ENCODE results near the gene ZNF726. TPM values are rescaled to one million over a fixed set of nuclear protein-coding genes. Genes with fewer than 3 reads are reported as not detected.
A peak's percentile ranks its signal among the peaks of the same experiment; 100 is the strongest.
"Not testable (repeated sequence)": the region's sequence is repeated elsewhere in the genome, so short reads cannot be mapped to it uniquely, and the experiment has no call there.

The ZNF726 gene
- total RNA-seq: 10.7 and 12.6 TPM in 2 replicates

DNA sequence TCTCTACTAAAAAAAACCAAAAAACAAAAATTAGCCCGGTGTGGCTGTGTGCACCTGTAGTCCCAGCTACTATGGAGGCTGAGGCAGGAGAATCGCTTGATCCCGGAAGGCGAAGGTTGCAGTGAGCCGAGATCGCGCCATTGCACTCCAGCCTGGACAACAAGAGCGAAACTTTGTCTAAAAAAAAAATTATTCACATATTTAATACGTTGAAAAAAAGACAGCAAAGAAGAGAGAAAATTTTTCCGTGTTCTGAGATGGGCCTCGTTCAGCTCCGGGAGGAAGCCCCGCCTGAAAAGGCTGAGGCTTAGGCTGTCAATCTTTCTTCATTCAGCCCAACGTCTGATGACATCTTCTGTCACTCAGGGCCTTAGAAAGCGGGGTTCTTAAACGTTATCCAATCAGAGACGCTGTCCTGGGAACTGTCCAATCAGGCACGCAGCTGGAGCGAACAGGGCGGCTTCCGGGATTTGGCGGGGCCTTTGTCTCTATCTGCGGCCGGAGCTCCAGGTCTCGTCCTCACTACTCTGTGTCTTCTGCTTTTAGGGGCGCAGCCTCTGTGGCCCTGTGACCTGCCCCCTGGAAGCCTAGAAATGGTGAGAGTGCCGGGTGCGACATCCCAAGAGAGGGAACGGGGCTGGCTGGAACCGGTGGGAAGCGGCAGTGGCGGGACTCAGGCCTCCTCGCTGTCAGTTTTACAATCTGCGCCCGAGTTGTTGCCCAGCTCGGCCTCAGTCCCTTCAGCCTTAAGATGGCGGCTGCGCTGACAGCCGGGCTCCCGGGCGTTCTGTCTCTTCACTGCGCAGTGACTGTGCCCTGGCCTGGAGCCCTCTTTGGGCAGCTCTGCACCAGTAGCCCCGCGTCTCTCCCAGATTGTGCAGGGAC is at the start of gene ZNF726:
TSS of gene ZNF726 (plus strand) at position 485 of the 885 bp plus-strand sequence. CDS start at position 594, 109 bp downstream.
- H3K36me3 Mint-ChIP-seq (ENCODE audit: low read depth): peaks cover 34% of the 10 kb centered on the region
- H3K27me3 Mint-ChIP-seq (ENCODE audit: insufficient read depth): no peaks in the 10 kb centered on the region
- H3K27ac Mint-ChIP-seq: peak within 1 kb of the TSS; percentile 95
- peak within 1 kb of the TSS; percentile 95 for H3K4me3 Mint-ChIP-seq
- no peaks in the 10 kb centered on the region for H3K4me1 Mint-ChIP-seq (ENCODE audit: low read depth)
- DNase-seq (ENCODE audit: low spot score): peak; percentile 82
- H3K9me3 Mint-ChIP-seq: peaks cover 33% of the 10 kb centered on the region
- intact Hi-C loops (cut with micrococcal nuclease): loop anchor here (1.0 to 2.0 kb wide), 6 partner anchors 119 to 640 kb away; partner anchors contain the start of genes ZNF254, ZNF675, ZNF681 and ZNF91

DNA sequence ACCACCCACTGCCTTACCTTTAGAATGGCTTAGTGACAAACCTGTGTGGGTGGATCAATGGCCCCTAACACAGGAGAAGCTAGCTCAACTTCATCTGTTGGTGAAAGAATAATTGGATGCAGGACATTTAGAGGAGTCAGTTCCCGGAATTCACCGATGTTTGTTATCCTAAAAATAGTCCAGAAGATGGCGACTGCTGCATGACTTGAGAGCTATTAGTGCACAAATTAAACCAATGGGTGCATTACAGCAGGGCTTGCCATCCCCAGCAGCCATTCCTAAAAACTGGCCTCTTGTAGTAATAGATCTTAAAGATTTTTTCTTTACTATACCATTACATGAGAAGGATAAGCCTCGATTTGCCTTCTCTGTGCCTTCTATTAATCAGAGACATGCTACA is 46.8 kb upstream of the ZNF726 start:
- no peak overlapping the region for H3K27ac Mint-ChIP-seq
- no peaks in the 10 kb centered on the region for H3K4me1 Mint-ChIP-seq (ENCODE audit: low read depth)
- H3K9me3 Mint-ChIP-seq: peaks cover 55% of the 10 kb centered on the region
- H3K27me3 Mint-ChIP-seq (ENCODE audit: insufficient read depth): no peaks in the 10 kb centered on the region
- peaks cover 2% of the 10 kb centered on the region for H3K36me3 Mint-ChIP-seq (ENCODE audit: low read depth)
- no peak for DNase-seq (ENCODE audit: low spot score)
- H3K4me3 Mint-ChIP-seq: no peak overlapping the region
- intact Hi-C loops (cut with micrococcal nuclease): no loop called here

DNA sequence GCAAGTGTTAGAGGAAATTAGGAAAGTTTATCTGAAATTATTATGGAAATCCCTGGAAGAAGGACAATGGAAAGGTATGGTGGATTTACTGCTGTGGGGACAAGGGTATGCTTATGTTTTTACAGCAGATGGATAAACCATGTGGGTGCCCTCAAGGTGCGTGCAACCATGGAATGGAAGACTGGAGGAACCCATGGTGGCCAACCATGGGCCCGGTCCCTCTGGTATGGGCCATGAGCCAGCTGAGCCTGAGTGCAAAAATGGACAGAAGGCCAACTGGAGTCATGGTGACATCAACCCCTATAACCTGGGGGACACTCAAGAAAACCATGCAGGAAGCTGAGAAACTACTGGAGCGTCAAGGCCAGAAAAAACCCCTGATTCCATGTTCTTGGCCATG is 46.1 kb upstream of the ZNF726 start:
- Mint-ChIP-seq H3K4me3 (no peak overlapping the region), H3K9me3 (peaks cover 53% of the 10 kb centered on the region), H3K27ac (no peak overlapping the region), H3K4me1 (ENCODE audit: low read depth) (no peaks in the 10 kb centered on the region), H3K27me3 (ENCODE audit: insufficient read depth) (no peaks in the 10 kb centered on the region), H3K36me3 (ENCODE audit: low read depth) (peaks cover 2% of the 10 kb centered on the region)
- intact Hi-C loops (cut with micrococcal nuclease): no loop called here
- DNase-seq (ENCODE audit: low spot score): no peak

DNA sequence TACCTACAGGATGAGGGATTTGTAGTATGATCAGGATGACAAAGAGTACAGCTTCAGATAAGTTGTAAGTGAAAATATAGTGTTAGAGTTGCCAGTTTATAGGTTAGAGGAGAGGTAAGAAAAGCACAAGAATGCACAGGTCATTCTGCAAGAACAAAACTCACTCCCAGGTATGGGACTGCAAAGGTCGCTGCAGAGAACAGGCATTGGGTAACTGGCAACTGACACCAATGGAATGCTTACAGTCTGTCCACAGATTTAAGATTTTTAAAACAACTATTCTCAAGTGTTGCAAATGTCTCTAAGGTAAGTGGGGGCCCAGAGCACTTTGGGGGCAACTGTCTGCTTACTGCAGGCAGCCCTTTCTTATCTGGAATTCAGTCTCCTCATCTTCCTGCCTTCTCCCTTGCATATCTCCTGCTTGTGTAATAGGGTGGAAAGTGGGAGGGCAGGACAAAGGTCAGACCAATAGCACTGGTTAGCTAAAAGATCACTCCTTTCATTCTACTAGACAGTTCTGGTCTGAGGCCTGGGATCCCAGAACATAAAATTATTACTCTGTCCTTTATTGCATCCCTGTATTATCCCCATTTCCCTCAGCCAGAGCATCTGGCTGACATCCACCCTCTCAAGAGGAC is 42.3 kb upstream of the ZNF726 start:
- intact Hi-C loops (cut with micrococcal nuclease): no loop called here
- no peaks in the 10 kb centered on the region for H3K27me3 Mint-ChIP-seq (ENCODE audit: insufficient read depth)
- no peak for DNase-seq (ENCODE audit: low spot score)
- no peaks in the 10 kb centered on the region for H3K4me1 Mint-ChIP-seq (ENCODE audit: low read depth)
- H3K4me3 Mint-ChIP-seq: no peak overlapping the region
- H3K27ac Mint-ChIP-seq: no peak overlapping the region
- H3K9me3 Mint-ChIP-seq: peaks cover 48% of the 10 kb centered on the region
- H3K36me3 Mint-ChIP-seq (ENCODE audit: low read depth): no peaks in the 10 kb centered on the region

DNA sequence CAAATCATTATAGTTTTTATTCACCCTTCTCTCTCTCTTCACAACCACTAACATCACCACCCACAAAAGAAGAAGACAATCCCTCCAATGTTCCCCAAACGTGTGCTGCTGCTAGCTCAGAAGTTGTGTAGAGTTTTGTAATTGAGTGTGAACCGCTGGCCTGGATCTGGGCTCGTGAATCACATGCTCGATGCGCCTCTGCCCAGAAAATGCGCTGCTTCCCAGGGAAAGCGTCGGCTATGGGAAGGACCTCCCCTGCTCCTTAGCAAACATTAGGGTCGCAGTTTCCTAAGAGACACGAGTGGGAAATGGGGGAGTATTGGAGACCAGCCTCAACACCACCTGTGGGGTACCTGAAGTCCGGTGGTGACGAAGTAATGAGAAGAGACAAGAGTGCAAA is 38.4 kb upstream of the ZNF726 start:
- intact Hi-C loops (cut with micrococcal nuclease): no loop called here
- Mint-ChIP-seq H3K4me3 (no peak overlapping the region), H3K27me3 (ENCODE audit: insufficient read depth) (no peaks in the 10 kb centered on the region), H3K4me1 (ENCODE audit: low read depth) (no peaks in the 10 kb centered on the region), H3K9me3 (peaks cover 47% of the 10 kb centered on the region), H3K36me3 (ENCODE audit: low read depth) (no peaks in the 10 kb centered on the region), H3K27ac (no peak overlapping the region)
- no peak for DNase-seq (ENCODE audit: low spot score)

DNA sequence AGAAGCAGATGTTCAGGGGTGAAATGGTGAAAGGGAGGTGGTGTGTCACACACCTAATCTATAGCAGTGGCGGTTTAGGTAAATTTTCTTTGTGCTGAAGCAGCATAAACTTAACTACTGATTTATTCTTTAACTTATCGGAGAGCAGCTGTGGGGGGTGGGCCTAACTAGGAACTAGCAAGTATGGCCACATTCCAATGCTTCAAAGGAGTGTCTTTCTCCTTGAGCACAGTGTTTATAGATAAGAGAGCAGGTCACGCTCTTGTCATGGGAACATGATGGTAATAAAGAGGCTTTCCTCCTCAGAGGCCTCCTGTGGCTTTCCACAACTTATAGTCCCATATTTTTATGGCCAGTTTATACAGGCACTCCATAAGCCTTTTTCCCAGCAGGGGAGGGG is 37.9 kb upstream of the ZNF726 start:
- DNase-seq (ENCODE audit: low spot score): not testable (repeated sequence)

DNA sequence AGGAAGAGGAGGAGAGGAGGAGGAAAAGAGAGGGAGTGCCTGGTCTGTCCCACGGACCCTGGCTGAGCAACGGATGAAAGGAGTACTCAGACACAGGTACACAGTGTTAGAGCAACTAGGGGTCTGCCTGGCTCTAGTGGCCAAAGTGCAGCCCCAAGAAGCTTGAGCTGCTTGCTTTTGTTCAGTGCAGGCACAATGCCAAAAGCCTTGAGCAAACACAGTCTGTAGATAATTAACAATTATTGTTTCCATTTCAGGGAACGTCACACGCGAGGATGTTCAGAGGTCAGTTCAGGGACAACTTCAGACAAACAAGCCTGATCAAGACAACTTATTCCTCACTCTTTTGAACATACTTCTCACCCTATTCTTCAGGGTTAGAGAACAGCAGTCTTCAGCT is 32.2 kb upstream of the ZNF726 start:
- no peak overlapping the region for H3K27ac Mint-ChIP-seq
- H3K36me3 Mint-ChIP-seq (ENCODE audit: low read depth): no peaks in the 10 kb centered on the region
- no peak overlapping the region for H3K4me3 Mint-ChIP-seq
- H3K9me3 Mint-ChIP-seq: peaks cover 57% of the 10 kb centered on the region
- H3K27me3 Mint-ChIP-seq (ENCODE audit: insufficient read depth): no peaks in the 10 kb centered on the region
- DNase-seq (ENCODE audit: low spot score): no peak
- no peaks in the 10 kb centered on the region for H3K4me1 Mint-ChIP-seq (ENCODE audit: low read depth)
- intact Hi-C loops (cut with micrococcal nuclease): no loop called here

More for the DNA sequence above, 37.9 kb upstream of the ZNF726 start:
- H3K9me3 Mint-ChIP-seq: peaks cover 45% of the 10 kb centered on the region
- H3K27ac Mint-ChIP-seq; H3K4me3 Mint-ChIP-seq; H3K4me1 Mint-ChIP-seq (ENCODE audit: low read depth); H3K27me3 Mint-ChIP-seq (ENCODE audit: insufficient read depth); H3K36me3 Mint-ChIP-seq (ENCODE audit: low read depth); intact Hi-C loops (cut with micrococcal nuclease): not testable (repeated sequence)

DNA sequence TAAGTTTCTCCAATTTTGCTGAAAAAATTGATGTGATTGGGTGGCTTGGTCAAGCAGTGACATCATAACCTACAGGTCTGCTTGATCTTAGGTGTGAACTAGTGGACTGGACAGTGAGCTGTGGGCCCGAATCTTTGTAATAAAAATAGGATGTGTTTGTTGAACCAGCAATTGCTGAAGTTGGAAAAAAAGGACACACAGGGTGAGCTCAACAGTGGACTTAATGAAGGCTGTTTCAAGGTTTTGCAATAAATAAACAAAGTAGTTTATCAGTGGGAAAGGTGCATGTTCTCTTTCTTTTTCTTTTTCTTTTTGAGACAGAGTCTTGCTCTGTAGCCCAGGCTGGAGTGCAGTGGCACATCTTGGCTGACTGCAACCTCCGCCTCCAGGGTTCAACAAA is 30.3 kb upstream of the ZNF726 start:
- no peaks in the 10 kb centered on the region for H3K36me3 Mint-ChIP-seq (ENCODE audit: low read depth)
- DNase-seq (ENCODE audit: low spot score): no peak
- no peak overlapping the region for H3K27ac Mint-ChIP-seq
- no peak overlapping the region for H3K4me3 Mint-ChIP-seq
- intact Hi-C loops (cut with micrococcal nuclease): no loop called here
- peaks cover 59% of the 10 kb centered on the region for H3K9me3 Mint-ChIP-seq
- no peaks in the 10 kb centered on the region for H3K27me3 Mint-ChIP-seq (ENCODE audit: insufficient read depth)
- H3K4me1 Mint-ChIP-seq (ENCODE audit: low read depth): no peaks in the 10 kb centered on the region

DNA sequence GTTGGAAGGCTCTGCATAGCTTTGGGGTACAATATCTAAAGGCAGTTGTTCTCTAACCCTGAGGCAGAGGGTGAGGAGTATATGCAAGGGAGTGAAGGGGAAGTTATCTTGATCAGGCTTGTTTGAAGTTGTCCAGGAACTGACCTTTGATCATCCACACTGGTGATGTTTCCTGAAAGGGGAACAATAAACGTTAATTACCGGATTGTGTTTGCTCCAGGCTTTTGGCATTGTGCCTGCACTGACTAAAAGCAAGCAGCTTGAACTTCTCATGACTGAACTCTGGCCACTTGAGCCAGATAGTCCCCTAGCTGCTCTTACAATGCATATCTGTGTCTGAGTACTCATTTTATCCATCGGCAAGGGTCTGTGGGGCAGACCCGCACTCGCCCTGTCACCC is 27.0 kb upstream of the ZNF726 start:
- intact Hi-C loops (cut with micrococcal nuclease): no loop called here
- Mint-ChIP-seq H3K4me3 (no peak overlapping the region), H3K27me3 (ENCODE audit: insufficient read depth) (no peaks in the 10 kb centered on the region), H3K9me3 (peaks cover 47% of the 10 kb centered on the region), H3K4me1 (ENCODE audit: low read depth) (no peaks in the 10 kb centered on the region), H3K27ac (no peak overlapping the region), H3K36me3 (ENCODE audit: low read depth) (no peaks in the 10 kb centered on the region)
- no peak for DNase-seq (ENCODE audit: low spot score)

DNA sequence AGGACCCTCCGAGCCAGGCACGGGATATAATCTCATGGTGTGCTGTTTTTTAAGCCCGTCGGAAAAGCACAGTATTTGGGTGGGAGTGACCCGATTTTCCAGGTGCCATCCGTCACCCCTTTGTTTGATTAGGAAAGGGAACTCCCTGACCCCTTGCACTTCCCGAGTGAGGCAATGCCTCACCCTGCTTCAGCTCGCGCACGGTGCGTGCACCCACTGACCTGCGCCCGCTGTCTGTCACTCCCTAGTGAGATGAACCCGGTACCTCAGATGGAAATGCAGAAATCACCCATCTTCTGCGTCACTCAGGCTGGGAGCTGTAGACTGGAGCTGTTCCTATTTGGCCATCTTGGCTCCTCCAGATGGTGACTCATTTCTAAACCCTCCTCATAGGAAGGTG is 18.6 kb upstream of the ZNF726 start:
- H3K27ac Mint-ChIP-seq; H3K4me3 Mint-ChIP-seq; H3K4me1 Mint-ChIP-seq (ENCODE audit: low read depth); intact Hi-C loops (cut with micrococcal nuclease); H3K27me3 Mint-ChIP-seq (ENCODE audit: insufficient read depth); DNase-seq (ENCODE audit: low spot score); H3K36me3 Mint-ChIP-seq (ENCODE audit: low read depth): not testable (repeated sequence)
- H3K9me3 Mint-ChIP-seq: peaks cover 36% of the 10 kb centered on the region

DNA sequence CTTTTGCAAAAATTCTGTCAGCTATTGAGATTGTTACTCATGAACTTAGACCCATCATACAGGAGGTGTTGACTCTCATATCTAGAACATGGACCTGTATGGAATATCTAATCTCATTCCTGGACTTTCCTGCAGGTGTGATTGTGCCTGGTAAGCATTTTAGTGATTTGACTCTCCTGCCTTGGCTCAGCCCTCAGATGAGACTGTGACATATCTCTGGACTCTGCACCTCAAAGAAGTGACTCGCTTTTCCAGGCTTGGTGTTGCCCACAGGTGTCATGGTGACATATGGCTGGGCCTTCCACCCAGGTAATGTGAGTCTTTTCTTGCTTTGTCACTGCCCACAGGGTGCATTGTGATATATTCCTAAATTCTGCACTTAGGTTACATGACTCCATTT is 17.8 kb upstream of the ZNF726 start:
- H3K36me3 Mint-ChIP-seq (ENCODE audit: low read depth): no peaks in the 10 kb centered on the region
- no peak for DNase-seq (ENCODE audit: low spot score)
- H3K27me3 Mint-ChIP-seq (ENCODE audit: insufficient read depth): no peaks in the 10 kb centered on the region
- no peak overlapping the region for H3K4me3 Mint-ChIP-seq
- no peak overlapping the region for H3K27ac Mint-ChIP-seq
- intact Hi-C loops (cut with micrococcal nuclease): no loop called here
- H3K9me3 Mint-ChIP-seq: peaks cover 44% of the 10 kb centered on the region
- H3K4me1 Mint-ChIP-seq (ENCODE audit: low read depth): no peaks in the 10 kb centered on the region

DNA sequence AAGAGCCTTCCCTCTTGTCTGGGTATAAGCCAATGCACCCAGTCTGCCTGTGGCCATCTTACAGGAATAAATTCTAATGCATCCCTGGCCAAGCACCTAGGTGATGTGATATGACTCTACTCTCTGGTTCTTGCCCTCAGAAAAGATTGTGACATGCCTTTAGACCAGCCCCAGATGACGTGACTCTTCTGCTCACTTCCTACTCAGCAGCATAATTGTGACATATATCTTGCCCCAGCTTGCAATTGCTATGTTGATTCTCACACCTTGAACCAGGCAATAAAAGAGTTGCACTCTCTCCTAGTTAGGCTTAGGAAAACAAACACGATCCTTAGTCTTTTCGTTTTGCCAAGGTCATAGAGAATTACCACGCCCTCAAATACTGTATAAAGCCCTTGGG is 13.3 kb upstream of the ZNF726 start:
- Mint-ChIP-seq H3K4me3 (no peak overlapping the region), H3K27me3 (ENCODE audit: insufficient read depth) (no peaks in the 10 kb centered on the region), H3K27ac (no peak overlapping the region), H3K9me3 (peaks cover 66% of the 10 kb centered on the region), H3K4me1 (ENCODE audit: low read depth) (no peaks in the 10 kb centered on the region), H3K36me3 (ENCODE audit: low read depth) (no peaks in the 10 kb centered on the region)
- intact Hi-C loops (cut with micrococcal nuclease): no loop called here
- DNase-seq (ENCODE audit: low spot score): no peak

DNA sequence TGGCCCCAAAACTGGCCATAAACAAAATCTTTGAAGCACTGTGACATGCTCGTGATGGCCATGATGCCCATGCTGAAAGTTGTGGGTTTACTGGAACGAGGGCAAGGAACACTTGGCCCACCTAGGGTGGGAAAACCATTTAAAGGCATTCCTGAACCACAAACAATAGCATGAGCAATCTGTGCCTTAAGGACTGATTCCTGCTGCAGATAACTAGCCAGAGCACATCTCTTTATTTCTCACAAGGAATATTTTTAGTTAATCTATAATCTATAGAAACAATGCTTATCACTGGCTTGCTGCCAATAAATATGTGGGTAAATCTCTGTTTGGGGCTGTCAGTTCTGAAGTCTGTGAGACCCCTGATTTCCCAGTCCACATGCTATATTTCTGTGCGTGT is 10.3 kb upstream of the ZNF726 start:
- Mint-ChIP-seq H3K27ac (no peak overlapping the region), H3K36me3 (ENCODE audit: low read depth) (no peaks in the 10 kb centered on the region), H3K4me3 (no peak overlapping the region), H3K9me3 (peaks cover 57% of the 10 kb centered on the region), H3K4me1 (ENCODE audit: low read depth) (no peaks in the 10 kb centered on the region), H3K27me3 (ENCODE audit: insufficient read depth) (no peaks in the 10 kb centered on the region)
- intact Hi-C loops (cut with micrococcal nuclease): no loop called here
- DNase-seq (ENCODE audit: low spot score): no peak
